NT2/D1 (cell line): ENCODE data around the gene PLD1.

Experiments
- YY1 ChIP-seq: IDR thresholded peaks from 2 replicates; pipeline ENCODE4 v1.6.1; 2011; ENCODE audit not compliant: insufficient read length, insufficient read depth
- ZNF274 ChIP-seq: IDR thresholded peaks from 2 replicates; pipeline ENCODE4 v1.6.1; 2011; ENCODE audit warnings: mild to moderate bottlenecking, low read depth, low read length

- TF ChIP-seq ZNF274 (no peak), YY1 (no peak)
Observed at GRCh38 chr3:171556574-171557145, 253.6 kb downstream of the PLD1 start.
